ENCODE measurements around the gene ADI1.
"Not testable (repeated sequence)": the region's sequence is repeated elsewhere in the genome, so short reads cannot be mapped to it uniquely, and the experiment has no call there.

Gene ADI1

DNA sequence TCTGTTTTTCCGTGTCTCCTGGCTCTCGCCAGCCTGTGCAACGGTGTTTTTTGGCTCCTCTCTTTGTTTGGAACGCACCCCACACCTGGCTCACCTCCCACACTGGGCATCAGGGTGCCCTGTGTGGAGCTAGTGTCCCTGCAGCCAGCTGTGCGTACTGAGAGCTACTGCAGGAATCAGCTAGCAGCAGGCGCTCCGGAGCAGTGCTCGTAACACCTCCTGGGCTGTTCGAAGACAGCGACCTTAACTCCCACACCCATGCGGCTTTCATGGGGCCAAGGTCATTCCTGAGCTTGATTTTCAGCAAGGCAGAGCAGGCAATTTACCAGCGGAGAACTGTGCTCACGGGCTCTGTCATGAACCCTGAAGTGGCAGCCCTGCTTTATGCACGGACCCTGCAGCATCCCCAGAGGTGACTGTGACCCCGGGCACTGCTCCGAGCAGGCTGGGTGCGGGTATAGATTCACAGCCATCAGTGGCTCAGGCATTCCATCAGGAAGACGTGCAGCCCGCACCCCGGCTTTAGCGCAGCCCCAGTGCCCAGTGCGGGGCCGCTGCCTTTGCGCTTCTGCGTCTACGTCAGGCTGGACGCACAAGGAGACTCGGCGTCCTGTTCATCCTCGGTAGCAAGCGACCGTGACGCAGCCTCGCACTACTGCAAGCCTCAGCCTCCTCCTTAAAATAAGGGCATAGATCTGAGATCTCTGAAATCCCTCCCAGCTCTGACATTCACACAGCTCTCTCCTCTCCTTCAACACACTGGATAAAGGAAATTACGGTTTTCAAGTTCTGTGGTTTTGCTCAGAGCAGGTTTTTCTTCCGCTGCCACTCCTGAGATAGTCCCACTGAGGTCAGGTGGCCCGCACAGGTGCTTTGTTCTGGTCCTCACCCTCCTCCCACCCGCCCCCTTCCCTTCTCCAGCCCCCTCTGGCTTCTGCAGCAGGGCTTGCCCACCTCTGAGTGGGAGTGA is 58.2 kb downstream of the ADI1 start:
- DNase-seq, result no peak

DNA sequence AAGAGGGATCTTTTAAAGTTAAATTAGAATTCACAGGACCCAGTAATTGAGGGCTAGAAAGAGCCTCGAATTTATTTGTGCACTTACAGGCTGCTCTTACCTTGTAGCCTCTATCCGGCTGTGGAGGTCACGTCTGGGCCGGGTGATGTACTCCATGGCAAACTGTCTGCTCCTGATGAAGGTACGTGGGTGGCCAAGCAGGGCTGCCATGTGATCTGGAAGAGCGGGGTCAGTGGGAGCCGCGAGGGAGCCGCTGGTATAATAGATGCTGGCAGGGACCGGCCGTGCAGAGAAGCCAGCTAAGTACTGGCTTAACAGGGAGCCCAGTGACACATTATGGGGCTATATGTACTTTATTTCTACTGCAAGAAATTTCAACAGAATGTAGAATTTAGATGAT is 59.2 kb downstream of the ADI1 start:
- no peak for DNase-seq

DNA sequence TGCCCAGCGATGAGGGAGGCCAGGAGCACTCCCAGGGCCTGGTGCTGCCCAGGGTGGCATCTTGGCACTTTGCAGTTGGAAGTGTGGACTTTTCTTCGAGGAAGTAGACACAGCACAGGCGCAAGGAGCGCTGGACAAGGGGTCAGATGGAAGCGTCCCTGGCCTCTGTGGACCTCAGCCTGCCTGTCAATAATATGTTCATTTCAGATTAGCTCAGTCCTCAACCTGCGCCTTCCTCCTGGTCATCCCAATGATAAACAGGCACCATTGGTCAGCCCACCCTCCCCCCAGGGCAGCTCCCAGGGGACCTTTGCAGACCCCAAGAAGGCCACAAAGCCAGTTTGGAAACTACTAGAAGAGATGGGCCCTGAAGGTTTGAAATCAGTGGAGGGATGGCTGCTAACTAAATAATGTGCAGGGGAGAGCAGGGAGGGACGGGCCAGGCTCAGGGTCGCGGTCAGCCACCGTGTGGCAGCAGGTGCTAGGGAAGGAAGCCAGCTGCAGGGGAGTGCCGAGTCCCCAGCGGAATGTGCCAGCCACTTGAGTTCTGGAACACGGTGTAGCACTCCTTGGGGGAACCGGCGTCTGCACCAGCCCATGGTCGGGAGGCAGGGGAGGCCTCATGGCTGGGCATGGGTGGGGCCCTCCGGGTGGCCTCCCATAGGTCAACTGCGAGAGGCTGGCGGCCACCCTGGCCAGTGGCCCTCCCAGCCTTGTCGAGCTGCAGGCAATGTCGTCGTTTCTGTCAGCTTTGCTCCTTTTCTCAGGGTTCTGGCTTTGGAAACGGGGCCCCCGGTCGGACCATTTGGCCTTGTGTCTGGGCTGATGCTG is 59.9 kb downstream of the ADI1 start:
- DNase-seq, result no peak

DNA sequence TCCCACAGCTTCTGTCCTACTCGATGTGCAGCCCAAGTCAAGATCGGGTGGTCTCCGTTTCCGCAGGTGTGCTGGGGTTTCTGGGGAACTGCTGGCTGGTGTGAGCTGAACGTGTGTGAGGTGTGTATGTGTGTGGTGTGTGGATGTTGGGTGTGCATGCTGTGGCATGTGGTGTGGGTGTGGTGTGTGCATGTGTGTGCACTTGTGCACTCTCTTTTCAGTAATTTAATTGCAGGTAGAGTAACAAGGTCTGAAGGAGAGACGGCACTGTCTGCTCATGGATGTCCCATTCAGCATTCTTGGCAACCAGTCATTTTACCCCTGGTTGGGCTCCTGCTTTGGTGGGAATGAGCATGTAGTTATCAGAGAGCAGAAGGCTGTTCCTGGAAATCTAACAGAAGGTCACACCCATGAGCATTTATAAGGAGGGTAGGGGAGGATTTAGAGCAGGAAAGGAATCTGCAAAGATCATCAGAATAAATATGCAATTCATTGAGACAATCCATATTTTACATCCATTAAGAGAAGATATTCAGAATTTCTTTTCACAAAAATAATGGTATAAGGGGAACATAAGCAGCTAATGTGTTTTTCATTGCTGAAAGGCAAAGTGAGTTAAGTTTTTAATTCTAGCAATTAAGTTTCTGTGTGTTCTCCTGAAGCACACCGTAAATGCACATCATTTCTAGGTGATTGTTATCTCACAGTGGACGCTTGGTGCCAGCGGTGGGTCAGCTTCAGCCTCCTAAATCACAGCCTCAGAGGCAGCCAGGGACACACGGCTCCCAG is 60.7 kb downstream of the ADI1 start:
- DNase-seq, result no peak

DNA sequence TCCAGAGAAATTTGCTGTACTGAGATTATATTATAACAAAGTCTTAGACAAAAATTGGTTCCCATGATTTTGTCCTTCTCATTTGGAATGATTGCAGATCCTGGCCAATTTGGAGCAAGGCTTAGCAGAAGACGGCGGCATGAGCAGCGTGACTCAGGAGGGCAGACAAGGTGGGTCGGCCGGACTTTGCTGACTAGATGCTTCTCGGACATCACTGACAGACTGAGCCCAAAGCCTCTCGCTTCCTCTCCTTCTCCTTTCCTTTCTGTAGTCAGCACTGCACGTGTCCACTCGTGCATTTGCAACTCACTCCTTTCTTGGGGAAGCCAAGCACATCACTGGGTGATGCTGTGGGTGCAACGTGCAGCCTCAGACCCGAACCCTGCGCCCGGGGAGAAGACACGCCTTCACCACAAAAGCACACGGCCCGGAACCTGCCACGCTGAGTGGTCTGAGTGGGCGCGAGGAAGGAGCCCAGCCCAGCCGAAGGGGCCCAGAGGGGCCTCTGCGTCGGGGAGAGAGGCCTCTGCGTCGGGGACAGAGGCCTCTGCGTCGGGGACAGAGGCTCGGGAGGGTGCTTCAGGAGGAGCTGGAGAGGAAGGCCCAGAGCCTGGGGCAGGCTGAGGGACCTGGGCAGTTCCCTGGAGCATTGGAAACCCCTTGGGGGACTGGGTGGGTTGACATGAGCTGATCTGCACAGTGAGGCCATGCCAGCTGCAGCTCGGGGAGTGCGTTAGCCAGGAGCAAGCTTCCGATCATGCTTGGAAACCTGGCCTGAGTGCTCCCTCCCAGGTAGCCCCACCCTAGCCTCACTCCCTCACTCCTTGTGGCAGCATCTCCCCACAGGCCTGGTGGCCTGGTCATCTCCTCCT is 61.6 kb downstream of the ADI1 start:
- DNase-seq, result no peak

DNA sequence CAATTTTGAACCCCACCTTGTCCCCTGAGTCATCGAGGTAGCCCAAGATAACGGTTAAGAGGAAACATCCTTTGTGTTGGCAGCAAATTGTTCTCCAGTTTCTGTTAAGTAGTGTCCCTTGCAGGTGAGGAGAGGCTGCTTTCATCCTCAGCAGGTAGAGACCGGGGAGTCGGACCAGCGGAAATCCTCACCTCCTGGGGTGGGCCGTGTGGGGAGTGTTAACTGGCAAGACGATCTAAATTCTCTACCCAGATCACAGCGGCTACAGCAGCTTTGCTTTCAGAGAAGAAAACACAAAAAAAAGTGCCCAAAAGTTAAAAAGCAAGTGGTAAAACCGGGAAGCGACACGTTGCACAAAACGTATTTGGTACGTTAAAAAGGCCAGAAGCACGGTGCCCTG is 63.2 kb downstream of the ADI1 start:
- no peak for DNase-seq

DNA sequence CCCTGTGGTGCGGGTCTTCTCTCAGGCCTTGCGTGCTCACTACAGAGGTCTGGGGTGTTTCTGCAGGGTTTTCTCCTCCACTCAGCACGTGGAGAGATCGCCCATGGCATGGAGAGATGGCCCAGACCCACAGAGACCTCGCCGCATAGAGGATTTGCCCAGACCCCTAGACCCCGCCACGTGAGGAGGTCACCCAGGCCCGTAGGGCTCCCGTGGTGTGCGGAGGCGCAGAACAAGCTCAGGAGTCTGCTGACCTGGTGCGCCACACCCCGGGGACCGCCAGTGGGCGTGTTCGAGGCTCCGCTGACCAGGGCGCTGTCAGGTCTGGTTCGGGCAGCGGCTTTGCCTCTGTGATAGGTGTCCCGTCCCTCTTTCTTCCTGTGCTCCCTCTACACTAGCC is 64.5 kb downstream of the ADI1 start:
- no peak for DNase-seq

DNA sequence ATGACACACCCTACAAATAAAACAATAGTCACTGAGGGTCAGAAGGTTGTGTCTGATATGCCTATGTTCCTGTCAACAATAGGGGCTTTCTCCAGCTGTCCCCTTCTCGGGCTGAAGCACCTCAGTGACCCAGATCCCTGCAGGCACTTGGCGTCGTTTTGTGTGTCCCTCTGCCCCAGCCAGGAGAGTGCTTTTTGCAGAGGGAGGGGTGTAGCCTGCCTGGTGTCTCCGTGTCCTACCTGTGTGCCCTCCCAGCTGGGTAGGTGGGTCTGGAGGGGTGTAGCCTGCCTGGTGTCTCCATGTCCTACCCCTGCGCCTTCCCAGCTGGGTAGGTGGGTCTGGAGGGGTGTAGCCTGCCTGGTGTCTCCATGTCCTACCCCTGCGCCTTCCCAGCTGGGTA is 65.3 kb downstream of the ADI1 start:
- not testable (repeated sequence) for DNase-seq

DNA sequence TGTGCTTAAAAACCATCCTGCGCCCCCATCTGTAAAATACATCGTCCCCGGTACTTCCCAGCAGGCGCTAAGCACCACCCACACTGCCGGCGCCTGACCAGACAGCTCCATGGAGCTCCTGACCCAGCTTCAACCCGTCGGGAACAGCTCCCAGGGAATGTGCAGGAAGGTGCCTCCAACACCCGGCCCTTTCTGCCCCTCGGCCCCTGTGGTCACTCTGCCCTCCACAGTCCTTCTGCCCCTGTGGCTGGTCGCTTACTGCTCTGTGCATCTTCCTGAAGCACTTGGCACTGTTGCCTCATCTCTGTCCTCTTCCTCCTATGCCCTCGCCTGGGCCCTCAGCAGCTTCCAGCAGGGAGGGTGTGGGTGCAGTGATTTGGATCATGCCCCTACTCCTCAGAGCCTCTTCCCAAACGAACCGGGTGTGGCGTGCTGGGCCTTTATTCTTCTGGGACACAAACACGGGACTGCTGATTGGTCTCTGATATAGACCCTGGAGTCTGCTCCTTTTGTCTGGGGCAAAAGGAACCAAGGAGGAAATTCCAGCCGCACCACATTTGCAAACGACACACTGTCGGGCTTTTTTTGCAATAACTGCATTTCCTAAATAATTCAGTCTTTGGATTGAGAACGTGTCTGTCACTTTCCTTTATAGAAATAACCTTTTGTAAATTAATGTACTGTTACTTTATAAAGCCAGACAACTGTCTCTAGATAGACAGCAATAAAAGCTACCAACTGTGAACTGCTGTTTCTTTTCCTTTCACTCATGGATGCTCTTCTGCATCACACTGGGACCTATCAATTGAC is 65.9 kb downstream of the ADI1 start:
- peak in 1 of 2 donors; percentile 10 for DNase-seq

DNA sequence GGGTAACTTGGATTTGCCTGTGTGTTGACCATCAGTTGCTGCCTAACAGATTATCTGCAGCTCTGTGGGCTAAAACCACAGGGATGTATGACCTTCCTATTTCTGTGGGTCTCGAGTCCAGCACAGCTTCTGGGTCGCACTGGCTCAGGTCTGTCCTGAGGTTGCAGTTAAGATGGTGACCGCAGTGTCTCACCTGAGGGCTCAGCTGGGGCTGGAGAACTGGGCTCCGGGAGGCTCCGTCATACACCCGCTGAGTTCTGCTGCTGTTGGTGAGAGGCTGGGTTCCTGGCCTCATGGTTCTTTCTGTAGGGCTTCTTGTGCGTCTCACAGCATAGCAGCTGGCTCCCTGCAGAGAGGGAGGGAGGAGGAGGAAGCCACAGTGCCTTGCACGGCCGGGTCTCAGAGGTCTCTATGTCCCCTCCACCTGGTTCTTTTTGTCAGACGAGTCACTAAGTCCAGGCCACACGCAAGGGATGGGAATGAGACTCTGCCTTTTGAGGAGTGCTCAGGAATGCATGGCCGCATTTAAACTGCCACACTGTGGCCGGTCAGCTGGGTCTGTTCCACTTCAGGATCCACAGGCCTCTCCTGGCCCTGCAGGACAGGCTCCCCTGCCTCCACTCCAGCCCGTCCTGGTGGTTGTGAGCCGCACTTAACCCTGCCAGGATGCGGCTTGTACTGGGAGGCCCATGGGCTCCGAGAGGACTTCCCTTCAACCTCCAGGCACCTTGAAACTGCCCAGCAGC is 67.2 kb downstream of the ADI1 start:
- DNase-seq, result peak in 1 of 2 donors; percentile 3

DNA sequence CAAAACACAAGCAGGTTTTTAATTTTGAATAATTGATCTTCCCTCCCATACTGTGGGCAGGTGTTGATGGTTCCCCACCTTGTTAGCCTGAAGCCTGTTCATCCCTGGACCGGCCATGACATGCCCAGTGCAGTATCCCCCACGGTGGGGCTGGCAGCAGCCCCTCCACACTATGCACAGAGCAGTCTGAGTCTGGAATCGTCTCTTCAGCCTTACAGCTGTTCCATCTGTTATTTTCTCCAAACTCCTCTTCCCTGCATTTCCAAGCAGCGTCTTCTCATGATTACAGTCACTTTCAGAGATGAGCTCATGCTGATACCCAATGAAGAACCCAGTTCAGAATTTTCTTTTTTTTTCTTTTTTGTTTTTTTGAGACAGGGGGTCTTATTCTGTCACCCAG is 68.2 kb downstream of the ADI1 start:
- DNase-seq, result no peak

DNA sequence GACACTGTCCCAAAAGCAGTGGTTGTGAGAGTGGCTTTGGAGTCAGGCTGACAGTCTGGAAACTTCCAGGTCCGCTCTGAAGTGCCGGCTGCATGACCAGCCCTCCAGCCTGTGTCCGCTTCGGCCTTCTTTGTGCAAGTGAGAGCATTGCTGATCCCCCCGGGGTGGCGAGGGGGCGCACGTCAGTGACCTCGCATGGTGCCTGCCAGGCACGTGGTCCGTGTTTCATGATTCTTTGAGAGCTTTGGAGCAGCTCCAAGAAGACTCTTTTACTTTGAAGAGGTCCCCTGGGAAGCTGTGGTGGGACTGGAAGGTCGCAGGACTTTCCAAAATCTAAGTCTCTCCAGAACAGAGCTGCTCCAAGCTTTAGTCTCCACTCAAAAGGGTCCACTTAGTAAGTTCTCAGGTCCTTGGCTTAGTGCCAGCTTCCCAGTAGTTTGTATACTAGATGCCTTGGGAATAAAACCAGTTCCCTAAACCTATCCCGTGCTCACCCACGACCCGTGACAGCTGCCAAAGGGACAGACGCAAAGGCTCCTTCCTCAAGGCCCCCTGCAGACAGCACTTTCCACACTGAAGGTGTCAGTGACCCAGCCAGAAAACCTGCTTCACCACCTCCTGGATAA is 68.8 kb downstream of the ADI1 start:
- DNase-seq, result peak in 1 of 2 donors; percentile 8

DNA sequence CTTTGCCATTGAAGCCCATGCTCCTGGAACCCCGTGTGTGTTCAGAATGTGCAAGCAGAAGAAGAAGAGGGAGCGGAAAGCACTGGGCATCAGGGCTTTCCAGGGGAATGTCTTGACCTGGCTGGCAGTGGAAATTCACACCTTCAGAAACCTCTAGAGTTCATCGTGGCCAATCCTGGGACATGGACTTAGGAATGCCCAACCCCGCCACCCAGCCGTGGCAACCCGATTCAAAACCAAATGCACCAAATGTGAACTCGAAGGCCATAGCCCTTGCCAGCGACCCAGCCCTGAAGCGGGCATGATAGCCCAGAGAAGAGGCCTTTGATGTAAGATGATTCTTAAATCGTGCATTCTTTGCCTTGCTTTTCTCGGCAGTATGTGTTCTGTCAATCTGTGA is 69.4 kb downstream of the ADI1 start:
- no peak for DNase-seq

DNA sequence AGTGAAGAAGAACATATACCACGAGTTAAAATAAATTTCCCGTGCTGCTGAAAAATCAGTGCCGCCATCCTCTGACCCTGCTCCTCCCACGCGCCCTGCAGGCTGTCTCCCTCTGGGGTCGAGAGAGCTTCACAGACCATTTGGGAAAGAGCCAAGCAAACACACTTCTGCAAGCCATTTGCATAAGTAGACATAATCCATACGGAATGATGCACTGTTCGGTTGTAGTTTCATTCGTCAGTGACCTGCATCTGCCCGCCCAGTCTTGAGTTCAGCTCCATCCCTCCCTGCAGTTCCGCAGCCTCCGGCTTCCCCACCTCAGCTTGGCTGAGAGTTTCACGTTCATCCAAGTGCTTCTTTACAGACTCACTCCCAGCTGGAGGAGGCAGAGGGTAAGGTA is 70.2 kb downstream of the ADI1 start:
- DNase-seq, result no peak

DNA sequence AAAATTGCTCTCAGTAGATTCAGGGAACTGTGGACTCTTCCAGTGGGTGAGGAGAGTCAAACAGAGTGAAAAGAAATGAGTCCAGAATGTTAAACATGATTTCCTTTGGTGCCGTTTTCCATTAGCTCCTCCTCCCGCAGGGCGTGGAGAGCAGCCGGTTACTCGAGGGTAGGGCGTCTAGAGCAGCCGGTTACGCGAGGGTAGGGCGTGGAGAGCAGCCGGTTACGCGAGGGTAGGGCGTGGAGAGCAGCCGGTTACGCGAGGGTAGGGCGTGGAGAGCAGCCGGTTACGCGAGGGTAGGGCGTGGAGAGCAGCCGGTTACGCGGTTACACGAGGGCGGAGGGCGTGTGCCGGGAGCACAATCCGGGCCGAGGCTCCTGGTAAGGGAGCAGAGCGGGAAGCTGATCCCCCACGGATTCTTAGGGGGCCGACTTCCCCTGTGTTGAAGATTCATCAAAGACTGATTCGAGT is 70.9 kb downstream of the ADI1 start:
- not testable (repeated sequence) for DNase-seq

DNA sequence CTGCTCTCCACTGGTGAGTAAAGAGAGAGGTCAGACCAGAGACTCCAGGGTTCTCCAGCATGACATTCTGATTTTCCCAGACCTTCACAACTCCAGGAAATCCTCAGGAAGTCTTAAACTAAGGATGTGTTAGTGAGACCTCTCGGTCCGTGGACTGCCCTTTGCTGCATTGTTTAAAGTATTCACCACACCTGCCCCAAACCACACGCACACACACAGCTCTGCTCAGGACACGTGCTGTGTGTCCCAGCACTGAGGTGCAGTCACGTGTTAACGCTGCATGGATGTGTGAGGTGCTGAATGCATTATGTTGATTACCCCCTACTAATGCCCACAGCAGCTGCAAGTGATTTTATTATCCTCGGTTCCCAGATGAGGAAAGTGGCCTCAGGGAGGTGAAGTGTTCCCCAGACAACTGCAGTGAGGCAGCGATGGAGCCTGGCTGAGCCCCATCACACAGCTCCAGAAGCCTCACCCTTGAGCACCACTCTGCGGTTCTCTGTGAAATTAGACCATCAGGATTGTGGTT is 71.5 kb downstream of the ADI1 start:
- no peak for DNase-seq

Measured in stimulated activated CD4-positive, alpha-beta T cell treated with anti-CD3 and anti-CD28 coated beads, Interleukin-2, amount 100 ng/mL, for 24 hours (primary cell).